Measurements from ENCODE around the gene CBFA2T3. TPM values are rescaled to one million over a fixed set of nuclear protein-coding genes. Genes with fewer than 3 reads are reported as not detected.

Gene CBFA2T3
- total RNA-seq, 4 donors from 2014 or later = 0.95 to 7.3 (median 3.3) TPM

- Histone ChIP-seq H3K27ac (no peak overlapping the region), H3K4me1 (peaks cover 9 to 11% of the 10 kb centered on the region in 2 donors), H3K36me3 (peaks cover 0 to 46% of the 10 kb centered on the region in 2 donors), H3K9me3 (no peaks in the 10 kb centered on the region), H3K27me3 (no peaks in the 10 kb centered on the region), H3K4me3 (no peak overlapping the region)
- DNase-seq (no peak), ATAC-seq (no peak)
- TF ChIP-seq POLR2A (IDR thresholded peaks at IDR 0.05) = no peak
- TF ChIP-seq, protein P1, sequence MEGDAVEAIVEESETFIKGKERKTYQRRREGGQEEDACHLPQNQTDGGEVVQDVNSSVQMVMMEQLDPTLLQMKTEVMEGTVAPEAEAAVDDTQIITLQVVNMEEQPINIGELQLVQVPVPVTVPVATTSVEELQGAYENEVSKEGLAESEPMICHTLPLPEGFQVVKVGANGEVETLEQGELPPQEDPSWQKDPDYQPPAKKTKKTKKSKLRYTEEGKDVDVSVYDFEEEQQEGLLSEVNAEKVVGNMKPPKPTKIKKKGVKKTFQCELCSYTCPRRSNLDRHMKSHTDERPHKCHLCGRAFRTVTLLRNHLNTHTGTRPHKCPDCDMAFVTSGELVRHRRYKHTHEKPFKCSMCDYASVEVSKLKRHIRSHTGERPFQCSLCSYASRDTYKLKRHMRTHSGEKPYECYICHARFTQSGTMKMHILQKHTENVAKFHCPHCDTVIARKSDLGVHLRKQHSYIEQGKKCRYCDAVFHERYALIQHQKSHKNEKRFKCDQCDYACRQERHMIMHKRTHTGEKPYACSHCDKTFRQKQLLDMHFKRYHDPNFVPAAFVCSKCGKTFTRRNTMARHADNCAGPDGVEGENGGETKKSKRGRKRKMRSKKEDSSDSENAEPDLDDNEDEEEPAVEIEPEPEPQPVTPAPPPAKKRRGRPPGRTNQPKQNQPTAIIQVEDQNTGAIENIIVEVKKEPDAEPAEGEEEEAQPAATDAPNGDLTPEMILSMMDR (IDR thresholded peaks at IDR 0.05 in 4 of 5, conservative IDR thresholded peaks at IDR 0.05 in 1 of 5) = no peak
- in situ Hi-C loops (cut with MboI; ENCODE audit: low sequenced_read_pairs in 4 of 4) (loop anchor here in 1 of 4 donors (25.0 kb wide), 1 partner anchor 351 kb away; the partner anchor contains the start of genes SLC22A31 and ZNF778), intact Hi-C loops (cut with DNase I; ENCODE audit: low total_unique reads) (no loop called here)
Measured at GRCh38 chr16:88861359-88861758, 115.6 kb downstream of the CBFA2T3 start.

DNA sequence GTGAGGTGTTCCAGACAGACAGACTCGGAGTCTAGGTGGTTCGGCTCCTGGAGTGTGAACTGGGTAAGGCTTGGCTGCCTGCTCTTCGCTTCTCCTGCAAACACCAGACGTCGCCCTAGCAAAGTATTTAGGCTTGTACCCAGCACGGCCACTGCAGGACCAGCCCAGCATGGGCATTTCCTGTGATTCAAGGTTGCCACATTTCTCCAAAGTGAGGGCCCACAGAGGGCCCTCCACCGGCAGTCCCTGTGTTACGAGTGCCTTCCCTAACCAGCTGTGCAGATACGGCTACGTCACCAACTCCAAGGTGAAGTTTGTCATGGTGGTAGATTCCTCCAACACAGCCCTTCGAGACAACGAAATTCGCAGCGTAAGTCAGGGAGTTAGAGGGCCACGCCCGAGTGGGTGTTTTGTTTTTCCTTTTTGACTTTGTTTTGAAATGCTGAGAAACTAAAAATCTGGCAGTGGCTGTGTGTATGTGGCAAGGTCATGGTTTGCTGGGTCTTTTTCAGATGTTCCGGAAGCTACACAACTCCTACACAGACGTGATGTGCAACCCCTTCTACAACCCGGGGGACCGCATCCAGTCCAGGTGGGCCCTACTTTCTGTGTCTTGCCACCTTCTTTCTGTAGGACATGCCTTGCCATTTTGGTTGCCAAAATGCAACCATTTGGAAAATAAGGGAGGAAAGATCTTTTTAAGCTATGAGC is 117.5 kb downstream of the CBFA2T3 start:
- H3K27ac ChIP-seq = no peak overlapping the region
- TF ChIP-seq, protein P1 (IDR thresholded peaks at IDR 0.05 in 4 of 5, conservative IDR thresholded peaks at IDR 0.05 in 1 of 5) = no peak
- no peak for TF ChIP-seq POLR2A (IDR thresholded peaks at IDR 0.05)
- H3K4me3 ChIP-seq = no peak overlapping the region
- H3K9me3 ChIP-seq = no peaks in the 10 kb centered on the region
- no peaks in the 10 kb centered on the region for H3K27me3 ChIP-seq
- DNase-seq (no peak), ATAC-seq (no peak)
- H3K36me3 ChIP-seq = peaks cover 0 to 46% of the 10 kb centered on the region in 2 donors
- in situ Hi-C loops (cut with MboI; ENCODE audit: low sequenced_read_pairs in 4 of 4) = loop anchor here in 1 of 4 donors (25.0 kb wide), 1 partner anchor 353 kb away; the partner anchor contains the start of genes SLC22A31 and ZNF778
- intact Hi-C loops (cut with DNase I; ENCODE audit: low total_unique reads) = loop anchor here (10.0 kb wide), 2 partner anchors 45 to 155 kb away; partner anchors contain the start of genes CTU2 and RNF166
- peaks cover 16 to 17% of the 10 kb centered on the region in 2 donors for H3K4me1 ChIP-seq

DNA sequence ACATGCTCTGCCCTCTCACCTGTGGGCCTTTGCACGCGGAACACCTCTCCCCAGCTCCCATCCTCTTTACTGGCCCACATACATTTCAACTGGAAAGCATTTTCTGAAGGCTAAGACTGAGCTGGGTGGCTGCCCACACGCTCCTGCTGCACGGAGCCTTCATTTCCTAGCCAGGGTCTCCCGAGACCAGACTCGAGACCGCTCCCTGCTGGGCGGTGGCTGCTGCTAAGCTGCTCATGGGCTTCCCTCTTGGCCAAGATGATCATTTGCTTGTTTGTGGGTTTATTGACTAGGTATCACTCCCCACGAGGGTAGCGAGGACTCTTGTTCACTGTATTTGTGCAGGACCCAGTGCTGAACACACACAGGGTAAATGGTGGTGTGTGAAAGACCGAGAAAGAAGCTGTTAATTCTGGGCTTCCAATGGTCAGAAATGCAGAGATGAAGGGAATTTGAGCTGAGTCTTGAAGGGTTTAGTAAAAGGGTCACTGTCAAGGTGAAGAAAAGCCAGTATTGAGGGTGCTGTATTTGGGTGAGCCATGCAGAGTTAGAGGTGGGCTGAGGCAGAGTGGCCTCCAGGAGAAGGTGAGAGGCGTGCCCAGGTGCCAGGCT is 119.2 kb downstream of the CBFA2T3 start:
- Histone ChIP-seq H3K4me1 (peaks cover 16 to 17% of the 10 kb centered on the region in 2 donors), H3K27ac (peak overlapping the region; percentile 89 to 92 (median 90)), H3K36me3 (peaks cover 0 to 41% of the 10 kb centered on the region in 2 donors), H3K27me3 (no peaks in the 10 kb centered on the region), H3K9me3 (no peaks in the 10 kb centered on the region), H3K4me3 (peak overlapping the region; percentile 91 to 99 (median 94))
- in situ Hi-C loops (cut with MboI; ENCODE audit: low sequenced_read_pairs in 4 of 4) (loop anchor here in 1 of 4 donors (25.0 kb wide), 1 partner anchor 354 kb away; the partner anchor contains the start of genes SLC22A31 and ZNF778), intact Hi-C loops (cut with DNase I; ENCODE audit: low total_unique reads) (loop anchor here (1.0 to 10.0 kb wide), 5 partner anchors 47 to 359 kb away; partner anchors contain the start of genes APRT, CDH15, CTU2 and RNF166)
- peak; percentile 32 to 34 for ATAC-seq
- TF ChIP-seq POLR2A (IDR thresholded peaks at IDR 0.05) = no peak
- TF ChIP-seq, protein P1 (IDR thresholded peaks at IDR 0.05 in 4 of 5, conservative IDR thresholded peaks at IDR 0.05 in 1 of 5) = peak; percentile 28 to 57 (median 37)
- peak in 1 of 2 donors; percentile 50 for DNase-seq

- Histone ChIP-seq H3K36me3 (peaks cover 0 to 36% of the 10 kb centered on the region in 2 donors), H3K27me3 (no peaks in the 10 kb centered on the region), H3K4me1 (peaks cover 16 to 17% of the 10 kb centered on the region in 2 donors), H3K27ac (peak within 1 kb of the TSS; percentile 89 to 92 (median 90)), H3K9me3 (no peaks in the 10 kb centered on the region), H3K4me3 (peak within 1 kb of the TSS; percentile 91 to 99 (median 94))
- in situ Hi-C loops (cut with MboI; ENCODE audit: low sequenced_read_pairs in 4 of 4) (loop anchor here in 1 of 4 donors (25.0 kb wide), 1 partner anchor 355 kb away; the partner anchor contains the start of genes SLC22A31 and ZNF778), intact Hi-C loops (cut with DNase I; ENCODE audit: low total_unique reads) (loop anchor here (1.0 to 10.0 kb wide), 5 partner anchors 46 to 360 kb away; partner anchors contain the start of genes APRT, CDH15, CTU2 and RNF166)
- TF ChIP-seq POLR2A (IDR thresholded peaks at IDR 0.05) = peak; percentile 79 to 81
- TF ChIP-seq, protein P1 (IDR thresholded peaks at IDR 0.05 in 4 of 5, conservative IDR thresholded peaks at IDR 0.05 in 1 of 5) = peak in 2 of 5 experiments; percentile 44 to 54
- DNase-seq = peak; percentile 97
- peak; percentile 92 to 95 for ATAC-seq
Measured at GRCh38 chr16:88856828-88857727, 119.9 kb downstream of the CBFA2T3 start, which contains the start of the genes GALNS and TRAPPC2L. GALNS (minus strand) TSS chr16:88856947; CDS start chr16:88856877, 70 bp downstream. TRAPPC2L (plus strand) TSS chr16:88857127; CDS start chr16:88857151, 24 bp downstream.
